ENCODE results near the gene NOTUM.

- no peak for TF ChIP-seq CTCF (conservative IDR thresholded peaks at IDR 0.05; ENCODE audit: low read depth, low read length)
- no peak for TF ChIP-seq EZH2 (IDR thresholded peaks at IDR 0.05; ENCODE audit: borderline replicate concordance, low read depth, low read length, poor library complexity, severe bottlenecking)
Observed at GRCh38 chr17:81921996-81922565, 38.9 kb downstream of the NOTUM start.

Measured in A673 (cell line).